ENCODE measurements around the gene CHTF8. TPM values are rescaled to one million over a fixed set of nuclear protein-coding genes. Genes with fewer than 3 reads are reported as not detected.
A peak's percentile ranks its signal among the peaks of the same experiment; 100 is the strongest.
"Not testable (repeated sequence)": the region's sequence is repeated elsewhere in the genome, so short reads cannot be mapped to it uniquely, and the experiment has no call there.

Gene CHTF8
- total RNA-seq, 1 donor from 2014 or later, result 47.4 TPM

- DNase-seq (ENCODE audit: low read depth), result no peak
- TF ChIP-seq CTCF (conservative IDR thresholded peaks at IDR 0.05; ENCODE audit: low read depth, low read length), result no peak
- no peak overlapping the region for H3K4me3 ChIP-seq (ENCODE audit: low read depth, low read length)
These were observed 24.8 kb upstream of the CHTF8 start for GRCh38 chr16:69157196-69157595.

GRCh38 chr16:69150146-69150865 is 17.9 kb upstream of the CHTF8 start:
- peak; percentile 85 for TF ChIP-seq CTCF (conservative IDR thresholded peaks at IDR 0.05; ENCODE audit: low read depth, low read length)
- H3K4me3 ChIP-seq (ENCODE audit: low read depth, low read length), result no peak overlapping the region

GRCh38 chr16:69149621-69150020 is 17.2 kb upstream of the CHTF8 start:
- not testable (repeated sequence) for DNase-seq (ENCODE audit: low read depth); H3K4me3 ChIP-seq (ENCODE audit: low read depth, low read length)

More at GRCh38 chr16:69150146-69150865, 17.9 kb upstream of the CHTF8 start:
- no peak for DNase-seq (ENCODE audit: low read depth)

- no peak for DNase-seq (ENCODE audit: low read depth)
- TF ChIP-seq CTCF (conservative IDR thresholded peaks at IDR 0.05; ENCODE audit: low read depth, low read length), result no peak
- peak overlapping the region; percentile 48 for H3K4me3 ChIP-seq (ENCODE audit: low read depth, low read length)
These were observed 13.3 kb upstream of the CHTF8 start for GRCh38 chr16:69145658-69146057.

GRCh38 chr16:69143116-69143515 is 10.7 kb upstream of the CHTF8 start:
- peak; percentile 61 for DNase-seq (ENCODE audit: low read depth)
- peak overlapping the region; percentile 53 for H3K4me3 ChIP-seq (ENCODE audit: low read depth, low read length)
- peak; percentile 42 for TF ChIP-seq CTCF (conservative IDR thresholded peaks at IDR 0.05; ENCODE audit: low read depth, low read length)

- DNase-seq (ENCODE audit: low read depth), result peak; percentile 90
- H3K4me3 ChIP-seq (ENCODE audit: low read depth, low read length), result peak overlapping the region; percentile 53
- TF ChIP-seq CTCF (conservative IDR thresholded peaks at IDR 0.05; ENCODE audit: low read depth, low read length), result no peak
These were observed 9.5 kb upstream of the CHTF8 start for GRCh38 chr16:69141936-69142335.

- DNase-seq (ENCODE audit: low read depth), result no peak
- H3K4me3 ChIP-seq (ENCODE audit: low read depth, low read length), result no peak overlapping the region
- TF ChIP-seq CTCF (conservative IDR thresholded peaks at IDR 0.05; ENCODE audit: low read depth, low read length), result no peak
These were observed 8.6 kb upstream of the CHTF8 start for GRCh38 chr16:69141014-69141413.

GRCh38 chr16:69139464-69139863 is 7.1 kb upstream of the CHTF8 start:
- not testable (repeated sequence) for DNase-seq (ENCODE audit: low read depth); H3K4me3 ChIP-seq (ENCODE audit: low read depth, low read length)

Data from epithelial cell of proximal tubule (primary cell).